NCI-H2196 (cell line): ENCODE data around the gene SRRM4.

Experiments
- DNase-seq: peaks from one replicate; lab custom pipeline; 2025; ENCODE audit not compliant: unreplicated experiment; lab: John Stamatoyannopoulos, UW

SRRM4 gene

GRCh38 chr12:119157978-119158377, 176.6 kb downstream of the SRRM4 start:
- DNase-seq, result no peak

- no peak for DNase-seq
These were observed 177.1 kb downstream of the SRRM4 start for GRCh38 chr12:119158402-119158801.

DNA sequence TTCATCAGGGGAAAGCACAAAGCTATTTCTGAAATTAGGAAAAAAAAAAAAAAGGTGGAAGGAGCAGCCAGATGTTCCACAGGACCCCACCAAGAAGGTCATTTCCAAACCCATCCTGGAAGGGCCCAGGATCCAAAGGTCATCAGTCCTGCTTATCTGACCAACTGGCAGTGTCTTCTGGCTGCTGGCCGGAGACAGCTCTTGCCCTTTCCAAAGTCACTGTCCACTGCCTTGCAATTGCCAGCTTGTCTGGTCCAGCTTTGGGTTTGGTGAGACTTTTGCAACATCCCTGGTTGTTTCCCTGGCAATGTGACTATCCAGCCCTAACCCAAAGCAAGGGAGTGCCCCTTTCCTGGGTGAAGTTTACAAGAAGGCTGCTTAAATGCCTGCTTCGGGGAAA, 178.5 kb downstream of the SRRM4 start:
- DNase-seq, result no peak

- no peak for DNase-seq
These were observed 186.6 kb downstream of the SRRM4 start for GRCh38 chr12:119167902-119168301.

- no peak for DNase-seq
These were observed 187.4 kb downstream of the SRRM4 start for GRCh38 chr12:119168721-119169120.

DNA sequence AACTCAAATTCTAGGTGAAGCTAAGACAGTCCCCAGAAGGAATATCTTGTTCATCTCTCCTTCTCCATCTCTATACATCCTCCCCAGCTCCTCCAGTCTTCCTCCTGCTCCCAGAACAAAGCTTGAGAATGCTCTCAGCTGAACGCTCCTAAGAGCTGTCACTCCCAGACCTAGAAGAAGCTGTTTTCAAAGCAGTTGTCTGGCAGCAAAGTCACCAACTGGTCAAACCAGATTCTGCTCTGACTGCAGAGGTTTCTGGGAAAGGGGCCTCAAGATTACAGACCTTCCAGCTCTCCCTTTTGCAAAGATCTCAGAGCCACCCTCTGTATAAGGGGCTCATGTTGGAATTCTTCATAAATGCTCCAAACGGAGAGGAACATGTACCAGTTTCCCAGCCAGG, 187.8 kb downstream of the SRRM4 start:
- DNase-seq, result no peak

DNA sequence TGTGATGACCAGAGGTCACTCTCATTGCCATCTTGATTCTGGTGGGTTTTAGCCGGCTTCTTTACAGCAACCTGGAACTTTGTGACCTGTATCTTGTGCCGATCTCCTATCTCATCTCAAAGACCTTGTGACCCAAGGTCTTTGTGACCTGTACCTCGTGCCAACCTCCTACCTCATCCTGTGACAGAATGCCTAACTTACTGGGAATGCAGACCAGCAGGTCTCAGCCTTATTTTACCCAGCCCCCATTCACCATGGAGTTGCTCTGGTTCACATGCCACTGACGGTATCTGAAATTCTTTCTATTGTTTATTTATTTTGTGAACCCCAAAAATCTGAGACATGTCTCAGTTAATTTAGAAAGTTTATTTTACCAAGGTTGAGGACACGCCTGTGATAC, 189.9 kb downstream of the SRRM4 start:
- no peak for DNase-seq

- DNase-seq, result no peak
These were observed 190.5 kb downstream of the SRRM4 start for GRCh38 chr12:119171691-119172425.

GRCh38 chr12:119175081-119175480, 193.7 kb downstream of the SRRM4 start:
- no peak for DNase-seq

- peak; percentile 45 for DNase-seq
These were observed 195.1 kb downstream of the SRRM4 start for GRCh38 chr12:119176267-119177055.

DNA sequence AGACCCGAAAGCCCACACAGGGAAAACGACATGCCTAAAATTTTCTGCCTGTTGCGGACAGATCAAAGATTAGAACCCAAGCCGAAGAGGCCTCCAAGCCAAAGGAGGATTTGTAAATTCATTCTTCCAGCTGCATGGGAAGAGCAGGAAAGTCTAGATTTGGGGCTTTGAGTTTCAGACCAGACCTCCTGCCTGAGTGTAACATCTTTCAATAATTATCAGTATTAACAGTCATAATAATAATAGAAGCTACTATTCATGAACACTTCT, 195.7 kb downstream of the SRRM4 start:
- DNase-seq, result no peak

DNA sequence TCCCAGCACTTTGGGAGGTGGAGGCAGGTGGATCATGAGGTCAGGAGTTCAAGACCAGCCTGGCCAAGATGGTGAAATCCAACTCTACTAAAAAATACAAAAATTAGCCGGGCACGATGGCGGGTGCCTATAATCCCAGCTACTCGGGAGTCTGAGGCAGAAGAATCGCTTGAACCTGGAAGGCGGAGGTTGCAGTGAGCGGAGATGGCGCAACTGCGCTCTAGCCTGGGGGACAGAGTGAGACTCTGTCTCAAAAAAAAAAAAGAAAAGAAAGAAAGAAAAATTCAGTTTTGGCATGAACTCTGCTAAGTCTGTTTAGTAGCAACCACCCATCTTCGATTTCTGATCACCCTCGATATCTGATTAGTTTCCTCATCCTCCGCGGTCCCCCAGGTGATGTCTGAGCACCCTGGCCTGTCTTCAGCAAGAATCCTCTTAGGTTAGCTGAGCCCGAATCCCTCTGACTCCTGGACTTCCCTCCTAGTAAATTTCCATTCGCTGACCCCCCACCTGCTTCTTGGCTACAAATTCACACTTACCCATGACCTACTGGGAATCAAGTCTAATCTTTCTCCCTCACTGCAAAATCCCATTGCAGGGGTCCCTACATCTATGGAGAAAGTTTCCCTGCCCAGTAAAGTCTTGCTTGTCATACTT, 196.5 kb downstream of the SRRM4 start:
- no peak for DNase-seq

DNA sequence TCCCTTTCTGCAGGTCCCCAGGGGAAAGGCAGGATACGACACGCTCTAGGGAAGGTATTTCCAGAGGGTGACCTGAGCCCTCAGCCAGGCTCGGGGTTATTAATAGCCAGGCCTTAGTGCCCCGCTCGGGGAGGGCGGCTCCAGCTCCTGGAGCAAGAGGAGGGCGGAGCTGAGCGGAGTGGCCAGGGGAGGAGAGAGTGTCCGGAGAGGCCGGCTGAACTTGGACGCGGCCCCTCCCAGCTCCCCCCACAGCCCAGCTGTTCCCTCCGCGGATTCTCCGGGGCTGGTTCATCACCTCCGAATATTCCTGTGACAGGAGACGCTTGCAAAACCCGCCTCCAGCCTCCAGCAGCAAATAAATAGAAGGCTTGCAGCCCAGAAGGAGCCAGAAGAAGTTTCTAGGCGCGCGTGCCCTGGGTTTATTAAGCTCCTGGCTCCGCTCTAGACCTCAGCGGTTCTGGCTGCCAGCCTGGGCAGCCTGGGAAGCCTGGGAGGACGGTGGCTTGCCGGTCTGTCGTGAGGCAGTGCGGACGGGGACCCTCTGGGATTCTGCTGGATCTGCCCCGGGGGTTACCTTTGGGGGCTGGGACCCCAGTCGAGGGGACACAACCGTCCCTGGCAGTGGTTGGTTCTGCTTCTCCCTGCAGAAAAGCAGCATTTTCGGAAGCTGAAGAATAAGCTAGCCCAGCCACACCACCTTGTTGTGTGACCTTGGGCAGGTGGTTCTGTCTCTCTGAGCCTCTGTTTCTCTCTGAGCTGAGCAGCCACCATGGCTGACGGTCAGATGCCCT, 197.4 kb downstream of the SRRM4 start, which contains the start of gene HSPB8:
Gene HSPB8, plus strand, starts transcription at position 388 of the 791 bp plus-strand sequence. Its CDS starts 382 bp downstream, at position 770.
- peak; percentile 42 for DNase-seq

GRCh38 chr12:119179335-119180021, 198.1 kb downstream of the SRRM4 start:
- no peak for DNase-seq

GRCh38 chr12:119180380-119181040, 199.2 kb downstream of the SRRM4 start:
- no peak for DNase-seq

- DNase-seq, result no peak
These were observed 199.9 kb downstream of the SRRM4 start for GRCh38 chr12:119181202-119181601.

DNA sequence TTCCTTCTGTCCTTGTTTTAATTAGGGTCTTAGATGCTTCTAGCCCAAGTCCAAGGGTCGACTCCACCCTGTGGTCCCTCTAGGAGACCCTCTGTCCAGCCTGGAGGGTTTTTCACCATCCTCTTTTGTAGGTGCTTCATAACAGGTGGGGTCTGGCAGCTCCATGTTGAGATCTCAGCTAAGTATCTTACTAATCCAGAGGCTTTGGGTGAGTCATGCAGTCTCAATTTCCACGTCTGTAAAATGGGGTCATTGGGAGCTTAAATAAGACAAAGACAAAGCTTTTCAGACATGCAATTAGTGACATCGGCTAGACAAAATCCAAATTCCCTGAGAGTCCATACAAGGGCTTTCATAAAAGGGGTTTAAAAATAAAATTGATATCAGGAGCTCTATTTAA, 200.6 kb downstream of the SRRM4 start:
- DNase-seq, result no peak

GRCh38 chr12:119182701-119183493, 201.6 kb downstream of the SRRM4 start:
- DNase-seq, result no peak

- no peak for DNase-seq
These were observed 202.8 kb downstream of the SRRM4 start for GRCh38 chr12:119183942-119184695.
